OCI-LY3 (cell line): ENCODE results near the gene ZBTB42.

Experiments used
- EZH2phosphoT487 ChIP-seq: fragments of 200-600 bp; shearing (Covaris generic); IDR thresholded peaks from 2 replicates; pipeline ENCODE4 v1.6.1; 2018; ENCODE audit warnings: antibody characterized with exemption, mixed run types, low read depth
- TF ChIP-seq, protein P1 (sequence below): fragments of 200-600, 300-600 bp; sonication (generic); IDR thresholded peaks from 2 replicates; pipeline ENCODE4 v1.5.1; 2014; ENCODE audit warnings: antibody characterized with exemption, low read length, low read depth

GRCh38 chr14:104785708-104786080 is 15.2 kb upstream of the ZBTB42 start:
- TF ChIP-seq EZH2phosphoT487: no peak
- TF ChIP-seq, protein P1, sequence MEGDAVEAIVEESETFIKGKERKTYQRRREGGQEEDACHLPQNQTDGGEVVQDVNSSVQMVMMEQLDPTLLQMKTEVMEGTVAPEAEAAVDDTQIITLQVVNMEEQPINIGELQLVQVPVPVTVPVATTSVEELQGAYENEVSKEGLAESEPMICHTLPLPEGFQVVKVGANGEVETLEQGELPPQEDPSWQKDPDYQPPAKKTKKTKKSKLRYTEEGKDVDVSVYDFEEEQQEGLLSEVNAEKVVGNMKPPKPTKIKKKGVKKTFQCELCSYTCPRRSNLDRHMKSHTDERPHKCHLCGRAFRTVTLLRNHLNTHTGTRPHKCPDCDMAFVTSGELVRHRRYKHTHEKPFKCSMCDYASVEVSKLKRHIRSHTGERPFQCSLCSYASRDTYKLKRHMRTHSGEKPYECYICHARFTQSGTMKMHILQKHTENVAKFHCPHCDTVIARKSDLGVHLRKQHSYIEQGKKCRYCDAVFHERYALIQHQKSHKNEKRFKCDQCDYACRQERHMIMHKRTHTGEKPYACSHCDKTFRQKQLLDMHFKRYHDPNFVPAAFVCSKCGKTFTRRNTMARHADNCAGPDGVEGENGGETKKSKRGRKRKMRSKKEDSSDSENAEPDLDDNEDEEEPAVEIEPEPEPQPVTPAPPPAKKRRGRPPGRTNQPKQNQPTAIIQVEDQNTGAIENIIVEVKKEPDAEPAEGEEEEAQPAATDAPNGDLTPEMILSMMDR: no peak
